ENCODE data around the gene ATG101. TPM values are rescaled to one million over a fixed set of nuclear protein-coding genes. Genes with fewer than 3 reads are reported as not detected.

ATG101 gene, protein sequence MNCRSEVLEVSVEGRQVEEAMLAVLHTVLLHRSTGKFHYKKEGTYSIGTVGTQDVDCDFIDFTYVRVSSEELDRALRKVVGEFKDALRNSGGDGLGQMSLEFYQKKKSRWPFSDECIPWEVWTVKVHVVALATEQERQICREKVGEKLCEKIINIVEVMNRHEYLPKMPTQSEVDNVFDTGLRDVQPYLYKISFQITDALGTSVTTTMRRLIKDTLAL
- 20.4 TPM for total RNA-seq
- 46.4 TPM for polyA plus RNA-seq

DNA sequence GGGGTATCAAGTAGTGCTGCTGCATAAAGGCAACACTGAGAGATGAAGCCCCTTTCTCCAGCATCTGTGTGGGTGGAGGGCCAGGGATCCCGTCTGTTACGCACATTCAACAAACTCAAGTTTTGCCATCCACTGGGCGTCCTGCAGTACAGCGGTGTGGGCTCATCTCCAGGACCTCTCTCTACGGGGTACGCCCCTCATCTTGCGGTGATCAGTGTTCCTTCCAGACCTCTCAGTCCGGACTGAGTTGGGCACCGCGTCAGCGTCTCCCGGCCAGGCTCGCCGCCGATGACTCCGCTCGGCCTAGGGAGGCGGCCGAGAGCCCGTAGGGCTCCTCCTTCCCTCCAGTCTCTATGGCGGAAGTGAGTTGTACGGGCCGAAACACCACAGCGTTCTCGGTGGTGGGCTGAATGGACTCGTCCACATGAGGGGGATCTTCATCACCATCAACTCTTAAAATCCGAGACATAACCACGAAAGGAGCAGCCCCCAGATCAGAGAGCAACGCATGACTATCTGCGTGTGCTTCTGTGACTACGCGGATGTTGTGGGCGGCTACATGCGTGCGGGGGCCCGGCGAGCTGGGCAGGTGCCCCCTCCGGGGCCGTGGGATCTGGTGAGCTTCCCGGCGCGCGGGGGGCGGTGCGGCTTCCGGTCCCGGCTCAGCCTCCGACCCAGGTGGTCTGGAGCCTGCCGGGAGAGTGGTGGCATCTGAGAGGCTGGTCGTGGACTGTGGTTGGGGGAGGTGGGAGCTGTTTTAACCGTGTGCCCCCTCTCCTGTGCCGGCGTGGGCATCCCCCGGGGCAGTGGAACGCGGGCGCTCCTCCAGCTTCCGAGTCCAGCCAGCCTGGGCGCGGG lies at the start of gene ATG101:
Gene ATG101 (plus strand): TSS at position 652 of the 858 bp plus-strand sequence. CDS start 3,673 bp downstream, outside the sequence.
- Histone ChIP-seq H3K36me3 (ENCODE audit: insufficient read depth) (no peaks in the 10 kb centered on the region), H3K27ac (ENCODE audit: low read depth) (peak within 1 kb of the TSS; percentile 91), H3K4me3 (ENCODE audit: low read depth, low read length) (peak within 1 kb of the TSS; percentile 86), H3K4me1 (ENCODE audit: insufficient read depth) (peaks cover 3% of the 10 kb centered on the region)
- WGBS = under 1% methylated on average over 60 of the region's 60 CpGs
- DNase-seq (ENCODE audit: extremely low spot score) = peak; percentile 92

GRCh38 chr12:52020539-52021336 lies 49.0 kb upstream of the ATG101 start:
- DNase-seq (ENCODE audit: extremely low spot score) = no peak
- no peaks in the 10 kb centered on the region for H3K36me3 ChIP-seq (ENCODE audit: insufficient read depth)
- H3K4me1 ChIP-seq (ENCODE audit: insufficient read depth) = no peaks in the 10 kb centered on the region
- no peak overlapping the region for H3K27ac ChIP-seq (ENCODE audit: low read depth)
- no peak overlapping the region for H3K4me3 ChIP-seq (ENCODE audit: low read depth, low read length)
- 37% methylated on average over 9 of the region's 9 CpGs for whole genome bisulfite sequencing

DNA sequence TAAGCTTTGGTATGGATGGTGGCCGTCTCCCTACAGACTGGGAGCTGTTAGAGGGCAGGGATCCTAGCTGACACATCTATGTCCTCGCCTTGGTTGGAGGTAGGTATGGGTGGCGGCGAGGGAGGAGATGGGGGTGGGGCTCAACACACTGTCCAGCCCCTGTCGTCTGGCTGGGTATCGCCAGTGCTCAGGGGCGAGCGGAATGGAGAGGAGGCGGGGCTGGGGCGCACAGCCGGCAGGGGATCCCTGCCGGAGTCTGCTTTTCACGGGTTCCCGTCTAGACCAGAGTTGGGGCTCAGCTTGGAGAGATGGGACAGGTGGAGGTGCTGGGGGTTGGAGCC lies 47.0 kb upstream of the ATG101 start:
- Histone ChIP-seq H3K27ac (ENCODE audit: low read depth) (no peak overlapping the region), H3K4me1 (ENCODE audit: insufficient read depth) (no peaks in the 10 kb centered on the region), H3K4me3 (ENCODE audit: low read depth, low read length) (peak overlapping the region; percentile 40), H3K36me3 (ENCODE audit: insufficient read depth) (no peaks in the 10 kb centered on the region)
- 26% methylated on average over 14 of the region's 14 CpGs for WGBS
- DNase-seq (ENCODE audit: extremely low spot score) = no peak

DNA sequence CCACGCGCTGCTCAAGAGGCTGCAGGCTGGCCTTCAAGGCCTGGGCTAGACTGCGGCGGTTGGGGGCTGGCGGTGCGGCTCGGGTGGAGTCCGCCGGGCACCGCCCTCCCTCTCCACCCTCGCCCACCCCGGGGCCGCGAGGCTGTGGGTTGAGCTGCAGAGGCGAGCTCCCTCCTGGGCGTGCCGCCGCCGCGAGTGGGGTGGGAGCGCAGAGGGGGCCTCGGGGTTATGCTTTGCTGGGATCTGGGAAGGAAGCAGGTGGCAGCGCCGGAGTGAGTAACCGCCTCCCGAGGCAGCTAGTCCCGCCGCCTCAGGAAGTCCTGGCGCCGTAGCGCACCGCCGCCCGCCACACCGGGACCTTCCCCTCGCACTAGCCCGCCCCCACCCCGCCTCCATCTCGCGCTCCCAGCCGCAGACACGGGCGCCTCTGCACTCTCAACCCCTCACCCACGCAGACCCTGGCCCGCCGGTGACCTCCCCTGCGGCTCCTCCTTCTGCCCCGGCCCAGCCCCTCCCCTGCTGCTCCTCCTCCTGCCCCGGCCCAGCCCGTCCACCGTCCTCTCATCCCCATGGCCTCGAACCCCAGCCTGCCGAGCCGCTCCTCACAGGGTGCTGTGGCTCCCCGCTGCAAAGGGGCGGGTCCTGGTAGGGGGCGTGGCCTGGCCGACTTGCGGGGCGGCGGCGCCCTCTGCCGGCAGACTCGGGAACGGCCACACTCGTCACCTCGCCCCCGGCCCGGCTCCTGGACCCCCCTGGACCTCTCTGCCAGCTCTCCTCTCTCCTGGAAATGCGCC lies 46.4 kb upstream of the ATG101 start:
- no peaks in the 10 kb centered on the region for H3K4me1 ChIP-seq (ENCODE audit: insufficient read depth)
- no peaks in the 10 kb centered on the region for H3K36me3 ChIP-seq (ENCODE audit: insufficient read depth)
- peak overlapping the region; percentile 40 for H3K4me3 ChIP-seq (ENCODE audit: low read depth, low read length)
- under 1% methylated on average over 70 of the region's 70 CpGs for WGBS
- DNase-seq (ENCODE audit: extremely low spot score) = no peak
- no peak overlapping the region for H3K27ac ChIP-seq (ENCODE audit: low read depth)

DNA sequence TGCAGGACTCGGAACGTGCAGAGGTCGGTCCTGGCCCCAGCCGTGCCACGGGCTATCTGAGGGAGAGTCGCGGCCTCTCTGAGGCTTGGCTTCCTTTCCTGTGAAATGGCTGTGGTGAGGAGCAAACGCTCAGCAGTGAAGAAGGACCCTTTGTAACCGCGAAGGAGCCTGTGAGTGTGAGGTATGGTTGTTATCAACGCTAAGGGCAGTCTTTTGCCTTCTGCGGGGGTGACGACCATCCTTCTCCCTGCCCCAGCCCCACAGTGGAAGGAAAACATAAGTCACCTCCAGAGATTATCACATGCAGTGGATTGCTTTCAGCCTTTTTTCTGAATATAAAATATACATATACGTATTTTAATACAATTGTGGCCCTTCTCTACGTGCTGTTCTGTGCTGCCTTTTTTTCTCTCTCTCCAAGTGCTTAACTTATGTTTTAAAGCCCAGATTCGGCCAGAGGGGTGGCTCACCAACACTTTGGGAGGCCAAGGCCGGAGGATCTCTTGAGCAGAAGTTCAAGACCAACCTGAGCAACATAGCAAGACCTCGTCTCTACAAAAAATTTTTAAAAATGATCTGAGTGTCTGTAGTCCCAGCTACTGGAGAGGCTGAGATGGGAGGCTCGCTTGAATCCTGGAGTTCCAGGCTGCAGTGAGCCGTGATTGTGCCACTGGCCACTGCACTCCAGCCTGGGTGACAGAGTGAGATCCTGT lies 45.6 kb upstream of the ATG101 start:
- Histone ChIP-seq H3K27ac (ENCODE audit: low read depth) (no peak overlapping the region), H3K36me3 (ENCODE audit: insufficient read depth) (no peaks in the 10 kb centered on the region), H3K4me1 (ENCODE audit: insufficient read depth) (no peaks in the 10 kb centered on the region), H3K4me3 (ENCODE audit: low read depth, low read length) (peak overlapping the region; percentile 40)
- 28% methylated on average over 20 of the region's 20 CpGs for WGBS
- DNase-seq (ENCODE audit: extremely low spot score) = no peak

GRCh38 chr12:52024845-52025230 lies 44.9 kb upstream of the ATG101 start:
- 66% methylated on average over 15 of the region's 15 CpGs for whole genome bisulfite sequencing

DNA sequence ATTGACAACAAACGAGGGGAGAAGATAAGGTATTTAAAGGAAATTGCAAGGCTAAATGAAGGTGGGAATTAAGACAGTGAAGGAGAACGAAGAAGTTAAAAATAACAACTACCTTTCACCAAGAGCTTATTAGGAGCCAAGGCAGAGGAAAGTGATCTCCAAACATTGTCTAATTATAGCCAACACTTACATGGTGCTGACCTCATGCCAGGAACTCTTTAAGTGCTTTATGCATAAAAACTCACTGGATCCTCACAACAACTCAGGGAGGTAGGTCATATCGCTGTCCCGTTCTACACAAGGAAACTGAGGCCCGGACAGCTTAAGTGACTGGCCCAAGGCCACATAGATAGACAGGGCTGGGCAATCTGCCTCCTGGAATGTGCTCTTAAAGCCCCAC lies 43.5 kb upstream of the ATG101 start:
- H3K4me1 ChIP-seq (ENCODE audit: insufficient read depth) = no peaks in the 10 kb centered on the region
- H3K36me3 ChIP-seq (ENCODE audit: insufficient read depth) = no peaks in the 10 kb centered on the region
- no peak overlapping the region for H3K27ac ChIP-seq (ENCODE audit: low read depth)
- no peak overlapping the region for H3K4me3 ChIP-seq (ENCODE audit: low read depth, low read length)
- no peak for DNase-seq (ENCODE audit: extremely low spot score)
- WGBS = 41% methylated on average over 5 of the region's 5 CpGs

More at GRCh38 chr12:52024845-52025230, 44.9 kb upstream of the ATG101 start:
- H3K4me3 ChIP-seq (ENCODE audit: low read depth, low read length) = no peak overlapping the region
- H3K36me3 ChIP-seq (ENCODE audit: insufficient read depth) = no peaks in the 10 kb centered on the region
- no peak overlapping the region for H3K27ac ChIP-seq (ENCODE audit: low read depth)
- no peak for DNase-seq (ENCODE audit: extremely low spot score)
- no peaks in the 10 kb centered on the region for H3K4me1 ChIP-seq (ENCODE audit: insufficient read depth)

GRCh38 chr12:52027085-52027843 lies 42.5 kb upstream of the ATG101 start:
- Histone ChIP-seq H3K4me3 (ENCODE audit: low read depth, low read length) (no peak overlapping the region), H3K27ac (ENCODE audit: low read depth) (no peak overlapping the region), H3K4me1 (ENCODE audit: insufficient read depth) (no peaks in the 10 kb centered on the region), H3K36me3 (ENCODE audit: insufficient read depth) (no peaks in the 10 kb centered on the region)
- WGBS = 76% methylated on average over 12 of the region's 12 CpGs
- DNase-seq (ENCODE audit: extremely low spot score) = no peak

DNA sequence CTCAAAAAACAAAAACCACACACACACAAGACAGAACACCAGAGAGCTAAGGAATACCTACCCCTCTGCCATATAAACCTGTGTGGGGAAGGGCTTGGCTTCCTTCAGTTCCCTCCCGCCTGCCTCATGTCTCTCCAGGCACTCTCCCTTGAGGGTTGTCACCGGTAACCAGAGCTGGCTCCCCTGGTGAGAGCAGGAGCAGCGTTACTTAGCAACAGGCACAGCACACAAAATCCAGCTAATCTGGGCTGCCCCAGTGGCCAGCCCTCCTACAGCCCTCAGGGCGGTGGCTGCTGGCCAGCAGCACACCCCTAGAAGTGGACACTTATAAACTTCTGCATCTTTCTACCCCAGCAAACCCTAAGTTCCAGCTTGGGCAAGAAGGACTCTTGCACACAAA lies 40.1 kb upstream of the ATG101 start:
- H3K27ac ChIP-seq (ENCODE audit: low read depth) = no peak overlapping the region
- WGBS = 32% methylated on average over 4 of the region's 4 CpGs
- no peaks in the 10 kb centered on the region for H3K4me1 ChIP-seq (ENCODE audit: insufficient read depth)
- no peaks in the 10 kb centered on the region for H3K36me3 ChIP-seq (ENCODE audit: insufficient read depth)
- H3K4me3 ChIP-seq (ENCODE audit: low read depth, low read length) = no peak overlapping the region
- DNase-seq (ENCODE audit: extremely low spot score) = no peak

DNA sequence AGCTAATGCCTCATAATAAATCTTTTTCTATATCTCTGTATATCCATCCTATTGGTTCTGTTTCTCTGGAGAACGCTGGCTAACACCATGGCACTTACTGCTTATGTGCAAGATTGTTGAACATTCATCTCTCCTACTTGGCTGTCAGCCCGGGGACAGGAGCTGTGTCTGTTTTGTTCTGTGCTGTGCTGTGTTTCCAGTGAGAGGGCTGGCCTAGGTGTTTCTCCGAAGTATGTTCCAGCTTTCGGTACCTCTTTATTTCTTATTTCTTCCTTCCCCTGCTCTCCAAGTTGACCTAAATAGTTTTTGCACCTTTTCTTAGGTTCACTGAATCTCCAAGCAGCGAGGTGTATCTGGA lies 37.4 kb upstream of the ATG101 start:
- H3K27ac ChIP-seq (ENCODE audit: low read depth) = peak overlapping the region; percentile 53
- DNase-seq (ENCODE audit: extremely low spot score) = no peak
- 3% methylated on average over 5 of the region's 5 CpGs for WGBS
- no peaks in the 10 kb centered on the region for H3K36me3 ChIP-seq (ENCODE audit: insufficient read depth)
- no peak overlapping the region for H3K4me3 ChIP-seq (ENCODE audit: low read depth, low read length)
- H3K4me1 ChIP-seq (ENCODE audit: insufficient read depth) = no peaks in the 10 kb centered on the region

GRCh38 chr12:52032804-52033445 lies 36.9 kb upstream of the ATG101 start:
- under 1% methylated on average over 48 of the region's 48 CpGs for WGBS
- Histone ChIP-seq H3K27ac (ENCODE audit: low read depth) (peak overlapping the region; percentile 83), H3K4me1 (ENCODE audit: insufficient read depth) (no peaks in the 10 kb centered on the region), H3K36me3 (ENCODE audit: insufficient read depth) (no peaks in the 10 kb centered on the region), H3K4me3 (ENCODE audit: low read depth, low read length) (peak overlapping the region; percentile 6)
- DNase-seq (ENCODE audit: extremely low spot score) = peak; percentile 93
